Liver (tissue), 9 donors: ENCODE results near the gene GRIK1. TPM values are rescaled to one million over a fixed set of nuclear protein-coding genes. Genes with fewer than 3 reads are reported as not detected.

ENCODE experiments used
- DNase-seq: peaks from one replicate; pipeline ENCODE4 v3.0.0-alpha.2; 2017; ENCODE audit warnings: low spot score
- H3K27ac ChIP-seq, 2 donors: one replicate each; pipeline ENCODE4 v1.7.0; 2013; ENCODE audit warnings: inconsistent platforms in 2 of 2, low read length in 2 of 2, control low read depth in 1 of 2, low read depth in 1 of 2, mild to moderate bottlenecking in 1 of 2
- H3K27me3 ChIP-seq, 4 donors: one replicate each; pipeline versions ENCODE4 v1.6.1 to v1.7.0; 2013; ENCODE audit warnings: low read length in 3 of 4, inconsistent platforms in 1 of 4, mild to moderate bottlenecking in 1 of 4, moderate library complexity in 1 of 4; ENCODE audit not compliant: control insufficient read depth in 4 of 4, insufficient read depth in 4 of 4
- H3K36me3 ChIP-seq, 4 donors: one replicate each; pipeline versions ENCODE4 v1.6.1 to v1.7.0; 2013; ENCODE audit warnings: low read length in 3 of 4, mild to moderate bottlenecking in 3 of 4, low read depth in 1 of 4, moderate library complexity in 1 of 4; ENCODE audit not compliant: control insufficient read depth in 4 of 4, insufficient read depth in 3 of 4
- H3K4me1 ChIP-seq, 4 donors: one replicate each; pipeline versions ENCODE4 v1.6.1 to v1.7.0; 2013; ENCODE audit warnings: low read length in 3 of 4, mild to moderate bottlenecking in 3 of 4, moderate library complexity in 1 of 4; ENCODE audit not compliant: control insufficient read depth in 4 of 4, insufficient read depth in 4 of 4
- H3K4me3 ChIP-seq, 3 donors: one replicate each; pipeline versions ENCODE4 v1.6.1 to v1.7.0; 2013; ENCODE audit warnings: low read length in 3 of 3, control low read depth in 1 of 3, low read depth in 1 of 3, mild to moderate bottlenecking in 1 of 3
- H3K9ac ChIP-seq, 2 donors: one replicate each; pipeline ENCODE4 v1.7.0; 2013; ENCODE audit warnings: low read length in 2 of 2, mild to moderate bottlenecking in 2 of 2, moderate library complexity in 2 of 2, control low read depth in 1 of 2, low read depth in 1 of 2
- H3K9me3 ChIP-seq, 4 donors: one replicate each; pipeline versions ENCODE4 v1.6.1 to v1.7.0; 2013; ENCODE audit warnings: low read length in 3 of 4; ENCODE audit not compliant: control insufficient read depth in 4 of 4
- EGR1 ChIP-seq, 2 donors: IDR thresholded peaks; 2 replicates each; pipeline ENCODE4 v1.6.1; 2016 to 2018; ENCODE audit warnings: antibody characterized with exemption in 2 of 2, low read depth in 2 of 2
- FOXA1 ChIP-seq: IDR thresholded peaks from 2 replicates; pipeline ENCODE4 v1.6.1; 2016; ENCODE audit warnings: antibody characterized with exemption
- FOXA2 ChIP-seq: IDR thresholded peaks from 2 replicates; pipeline ENCODE4 v1.6.1; 2016; ENCODE audit warnings: antibody characterized with exemption
- GABPA ChIP-seq, 2 donors: IDR thresholded peaks in 1 of 2; conservative IDR thresholded peaks in 1 of 2; 2 replicates each; pipeline ENCODE4 v1.6.1; 2016; ENCODE audit warnings: antibody characterized with exemption in 2 of 2, mild to moderate bottlenecking in 1 of 2, moderate library complexity in 1 of 2
- HNF4A ChIP-seq, 2 donors: conservative IDR thresholded peaks; 2 replicates each; pipeline ENCODE4 v1.6.1; 2016; ENCODE audit warnings: antibody characterized with exemption in 2 of 2, mild to moderate bottlenecking in 2 of 2
- JUND ChIP-seq, 2 donors: IDR thresholded peaks; 2 replicates each; pipeline ENCODE4 v1.6.1; 2016; ENCODE audit warnings: antibody characterized with exemption in 2 of 2
- RAD21 ChIP-seq, 2 donors: IDR thresholded peaks; 2 replicates each; pipeline ENCODE4 v1.6.1; 2016; ENCODE audit warnings: antibody characterized with exemption in 2 of 2, mild to moderate bottlenecking in 2 of 2
- RXRA ChIP-seq, 2 donors: IDR thresholded peaks; 2 replicates each; pipeline ENCODE4 v1.6.1; 2017 to 2018; ENCODE audit warnings: antibody characterized with exemption in 2 of 2, mild to moderate bottlenecking in 1 of 2
- SP1 ChIP-seq: IDR thresholded peaks from 2 replicates; pipeline ENCODE4 v1.6.1; 2018; ENCODE audit warnings: antibody characterized with exemption, mild to moderate bottlenecking
- TAF1 ChIP-seq: conservative IDR thresholded peaks from 2 replicates; pipeline ENCODE4 v1.6.1; 2016; ENCODE audit warnings: antibody characterized with exemption, mild to moderate bottlenecking
- YY1 ChIP-seq: IDR thresholded peaks from 2 replicates; pipeline ENCODE4 v1.6.1; 2016; ENCODE audit warnings: antibody characterized with exemption, mild to moderate bottlenecking
- WGBS: extraction: QIAGEN DNeasy Blood & Tissue Kit; methylation state at CpG from one replicate; pipeline ENCODE4 v1.1.7; 2013; 5-methylcytosine and 5-hydroxymethylcytosine counted together
- polyA plus RNA-seq, 2 donors: library from polyadenylated mRNA; stranded (reverse) in 1 of 2; unstranded in 1 of 2; fragments of 200-250 nt in 1 of 2; fragments of >200 nt in 1 of 2; fragmentation: Nextera tagmentation in 1 of 2; extraction: Ambion mirVana in 1 of 2; gene quantifications; one replicate each; pipeline versions ENCODE4 v1.2.1 to v1.2.3, GENCODE V29; 2013 to 2015
- total RNA-seq, 2 donors: library from RNA; depleted of rRNA; stranded (reverse); fragments of >200 nt; gene quantifications; one replicate each; pipeline ENCODE4 v1.2.3, GENCODE V29; 2014
- TF ChIP-seq, protein P1 (sequence below): fragments of 150-350 bp; IDR thresholded peaks from 2 replicates; pipeline ENCODE4 v1.5.1; 2017; ENCODE audit warnings: improper control_type of control experiment, low read depth, low read length; ENCODE audit not compliant: missing input control
- TF ChIP-seq, protein P2 (sequence below): IDR thresholded peaks from 2 replicates; pipeline ENCODE4 v1.6.1; 2016; ENCODE audit warnings: antibody characterized with exemption, mild to moderate bottlenecking
- TF ChIP-seq, protein P3 (sequence below): IDR thresholded peaks from 2 replicates; pipeline ENCODE4 v1.6.1; 2016; ENCODE audit warnings: antibody characterized with exemption
- TF ChIP-seq, protein P4 (sequence below): IDR thresholded peaks from 2 replicates; pipeline ENCODE4 v1.6.1; 2016; ENCODE audit warnings: antibody characterized with exemption
- donor health status: healthy.
- donor health status: healthy.
- donor health status: healthy.
- donor health status: healthy.
- donor health status: healthy.

Gene GRIK1
- total and polyA plus RNA-seq, 4 donors: 0.02 to 0.14 (median 0.05) TPM; not detected in 1

DNA sequence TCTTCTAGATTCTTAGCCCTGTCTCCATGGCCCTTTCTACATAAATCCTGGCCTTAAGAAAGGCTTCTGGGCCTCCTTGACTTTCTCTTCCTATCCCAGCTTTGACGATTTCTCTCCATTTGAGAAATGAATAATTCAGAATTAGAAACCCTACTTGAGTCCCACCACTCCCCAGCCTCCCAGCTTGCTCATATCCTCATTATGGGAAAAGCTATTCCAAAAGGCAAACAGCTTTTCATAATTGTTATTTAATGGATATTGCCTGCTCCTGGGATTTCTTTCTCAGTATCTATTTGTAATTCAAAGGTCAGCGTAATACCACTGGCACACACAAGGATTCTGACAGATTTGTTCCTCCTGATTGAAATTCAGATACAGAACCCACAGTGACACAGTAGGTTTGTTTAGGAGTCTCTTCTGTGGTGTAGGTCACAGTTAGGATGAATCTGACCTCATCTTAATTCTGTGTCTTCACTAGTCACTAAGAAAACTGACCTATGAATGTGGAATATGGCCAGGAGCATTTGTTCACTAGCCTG lies 121.3 kb downstream of the GRIK1 start:
- Histone ChIP-seq H3K9ac (no peak overlapping the region), H3K4me1 (peaks cover 2 to 23% (median 20%) of the 10 kb centered on the region in 4 donors), H3K4me3 (no peak overlapping the region), H3K27me3 (no peaks in the 10 kb centered on the region), H3K36me3 (no peaks in the 10 kb centered on the region), H3K27ac (no peak overlapping the region), H3K9me3 (no peaks in the 10 kb centered on the region)
- no peak for DNase-seq
- TF ChIP-seq HNF4A (conservative IDR thresholded peaks at IDR 0.05) (no peak), TAF1 (no peak), JUND (IDR thresholded peaks at IDR 0.05) (no peak)
- TF ChIP-seq, protein P1, sequence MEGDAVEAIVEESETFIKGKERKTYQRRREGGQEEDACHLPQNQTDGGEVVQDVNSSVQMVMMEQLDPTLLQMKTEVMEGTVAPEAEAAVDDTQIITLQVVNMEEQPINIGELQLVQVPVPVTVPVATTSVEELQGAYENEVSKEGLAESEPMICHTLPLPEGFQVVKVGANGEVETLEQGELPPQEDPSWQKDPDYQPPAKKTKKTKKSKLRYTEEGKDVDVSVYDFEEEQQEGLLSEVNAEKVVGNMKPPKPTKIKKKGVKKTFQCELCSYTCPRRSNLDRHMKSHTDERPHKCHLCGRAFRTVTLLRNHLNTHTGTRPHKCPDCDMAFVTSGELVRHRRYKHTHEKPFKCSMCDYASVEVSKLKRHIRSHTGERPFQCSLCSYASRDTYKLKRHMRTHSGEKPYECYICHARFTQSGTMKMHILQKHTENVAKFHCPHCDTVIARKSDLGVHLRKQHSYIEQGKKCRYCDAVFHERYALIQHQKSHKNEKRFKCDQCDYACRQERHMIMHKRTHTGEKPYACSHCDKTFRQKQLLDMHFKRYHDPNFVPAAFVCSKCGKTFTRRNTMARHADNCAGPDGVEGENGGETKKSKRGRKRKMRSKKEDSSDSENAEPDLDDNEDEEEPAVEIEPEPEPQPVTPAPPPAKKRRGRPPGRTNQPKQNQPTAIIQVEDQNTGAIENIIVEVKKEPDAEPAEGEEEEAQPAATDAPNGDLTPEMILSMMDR: peak; percentile 13
- TF ChIP-seq, protein P2, sequence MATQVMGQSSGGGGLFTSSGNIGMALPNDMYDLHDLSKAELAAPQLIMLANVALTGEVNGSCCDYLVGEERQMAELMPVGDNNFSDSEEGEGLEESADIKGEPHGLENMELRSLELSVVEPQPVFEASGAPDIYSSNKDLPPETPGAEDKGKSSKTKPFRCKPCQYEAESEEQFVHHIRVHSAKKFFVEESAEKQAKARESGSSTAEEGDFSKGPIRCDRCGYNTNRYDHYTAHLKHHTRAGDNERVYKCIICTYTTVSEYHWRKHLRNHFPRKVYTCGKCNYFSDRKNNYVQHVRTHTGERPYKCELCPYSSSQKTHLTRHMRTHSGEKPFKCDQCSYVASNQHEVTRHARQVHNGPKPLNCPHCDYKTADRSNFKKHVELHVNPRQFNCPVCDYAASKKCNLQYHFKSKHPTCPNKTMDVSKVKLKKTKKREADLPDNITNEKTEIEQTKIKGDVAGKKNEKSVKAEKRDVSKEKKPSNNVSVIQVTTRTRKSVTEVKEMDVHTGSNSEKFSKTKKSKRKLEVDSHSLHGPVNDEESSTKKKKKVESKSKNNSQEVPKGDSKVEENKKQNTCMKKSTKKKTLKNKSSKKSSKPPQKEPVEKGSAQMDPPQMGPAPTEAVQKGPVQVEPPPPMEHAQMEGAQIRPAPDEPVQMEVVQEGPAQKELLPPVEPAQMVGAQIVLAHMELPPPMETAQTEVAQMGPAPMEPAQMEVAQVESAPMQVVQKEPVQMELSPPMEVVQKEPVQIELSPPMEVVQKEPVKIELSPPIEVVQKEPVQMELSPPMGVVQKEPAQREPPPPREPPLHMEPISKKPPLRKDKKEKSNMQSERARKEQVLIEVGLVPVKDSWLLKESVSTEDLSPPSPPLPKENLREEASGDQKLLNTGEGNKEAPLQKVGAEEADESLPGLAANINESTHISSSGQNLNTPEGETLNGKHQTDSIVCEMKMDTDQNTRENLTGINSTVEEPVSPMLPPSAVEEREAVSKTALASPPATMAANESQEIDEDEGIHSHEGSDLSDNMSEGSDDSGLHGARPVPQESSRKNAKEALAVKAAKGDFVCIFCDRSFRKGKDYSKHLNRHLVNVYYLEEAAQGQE: no peak
- TF ChIP-seq, protein P3, sequence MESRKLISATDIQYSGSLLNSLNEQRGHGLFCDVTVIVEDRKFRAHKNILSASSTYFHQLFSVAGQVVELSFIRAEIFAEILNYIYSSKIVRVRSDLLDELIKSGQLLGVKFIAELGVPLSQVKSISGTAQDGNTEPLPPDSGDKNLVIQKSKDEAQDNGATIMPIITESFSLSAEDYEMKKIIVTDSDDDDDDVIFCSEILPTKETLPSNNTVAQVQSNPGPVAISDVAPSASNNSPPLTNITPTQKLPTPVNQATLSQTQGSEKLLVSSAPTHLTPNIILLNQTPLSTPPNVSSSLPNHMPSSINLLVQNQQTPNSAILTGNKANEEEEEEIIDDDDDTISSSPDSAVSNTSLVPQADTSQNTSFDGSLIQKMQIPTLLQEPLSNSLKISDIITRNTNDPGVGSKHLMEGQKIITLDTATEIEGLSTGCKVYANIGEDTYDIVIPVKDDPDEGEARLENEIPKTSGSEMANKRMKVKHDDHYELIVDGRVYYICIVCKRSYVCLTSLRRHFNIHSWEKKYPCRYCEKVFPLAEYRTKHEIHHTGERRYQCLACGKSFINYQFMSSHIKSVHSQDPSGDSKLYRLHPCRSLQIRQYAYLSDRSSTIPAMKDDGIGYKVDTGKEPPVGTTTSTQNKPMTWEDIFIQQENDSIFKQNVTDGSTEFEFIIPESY: no peak
- 65% methylated on average over 2 of the region's 2 CpGs for WGBS

DNA sequence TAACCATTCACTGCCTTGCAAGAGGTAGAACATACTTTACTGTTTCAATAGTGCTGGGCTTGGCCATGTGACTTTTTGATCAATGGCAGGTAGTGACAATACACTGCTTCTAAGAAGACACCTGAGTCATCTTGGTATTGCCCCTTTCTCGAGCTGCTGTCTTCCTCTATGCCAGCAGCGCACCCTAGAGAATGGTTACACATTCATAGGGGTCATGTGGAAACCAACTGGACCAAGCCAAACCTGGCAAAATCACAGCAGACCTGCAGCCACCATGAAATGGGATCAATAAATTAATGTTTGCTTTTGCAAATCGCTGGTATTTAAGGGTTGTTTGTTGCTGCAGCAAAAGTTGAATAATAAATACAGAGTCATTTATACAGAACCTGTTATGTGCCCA lies 122.3 kb downstream of the GRIK1 start:
- DNase-seq: no peak
- no peak overlapping the region for H3K27ac ChIP-seq
- WGBS: 38% methylated on average over 3 of the region's 3 CpGs
- no peak overlapping the region for H3K9ac ChIP-seq
- H3K9me3 ChIP-seq: no peaks in the 10 kb centered on the region
- no peak overlapping the region for H3K4me3 ChIP-seq
- peaks cover 2 to 23% (median 20%) of the 10 kb centered on the region in 4 donors for H3K4me1 ChIP-seq
- peak in 1 of 2 donors; percentile 9 for TF ChIP-seq RXRA (IDR thresholded peaks at IDR 0.05)
- TF ChIP-seq FOXA2: no peak
- TF ChIP-seq SP1: no peak
- TF ChIP-seq, protein P3: no peak
- TF ChIP-seq, protein P4, sequence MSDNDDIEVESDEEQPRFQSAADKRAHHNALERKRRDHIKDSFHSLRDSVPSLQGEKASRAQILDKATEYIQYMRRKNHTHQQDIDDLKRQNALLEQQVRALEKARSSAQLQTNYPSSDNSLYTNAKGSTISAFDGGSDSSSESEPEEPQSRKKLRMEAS: no peak
- peak in 1 of 2 donors; percentile 5 for TF ChIP-seq HNF4A (conservative IDR thresholded peaks at IDR 0.05)
- no peak for TF ChIP-seq JUND (IDR thresholded peaks at IDR 0.05)
- peak; percentile 83 for TF ChIP-seq YY1
- no peak for TF ChIP-seq GABPA (IDR thresholded peaks at IDR 0.05 in 1 of 2, conservative IDR thresholded peaks at IDR 0.05 in 1 of 2)
- TF ChIP-seq, protein P1: no peak
- peak; percentile 26 to 40 for TF ChIP-seq RAD21 (IDR thresholded peaks at IDR 0.05)
- TF ChIP-seq TAF1: no peak
- no peak for TF ChIP-seq EGR1 (IDR thresholded peaks at IDR 0.05; ENCODE audit: low read depth in 2 of 2)
- TF ChIP-seq FOXA1: no peak
- H3K36me3 ChIP-seq: no peaks in the 10 kb centered on the region
- no peaks in the 10 kb centered on the region for H3K27me3 ChIP-seq
